ENCODE results near the gene LRPPRC.
"Not testable (repeated sequence)": the region's sequence is repeated elsewhere in the genome, so short reads cannot be mapped to it uniquely, and the experiment has no call there.

LRPPRC gene

GRCh38 chr2:43995733-43996533 is at the start of gene LRPPRC:
LRPPRC (minus strand) TSS chr2:43995989; CDS start chr2:43995947, 42 bp downstream.
- DNase-seq: peak; percentile 97

DNA sequence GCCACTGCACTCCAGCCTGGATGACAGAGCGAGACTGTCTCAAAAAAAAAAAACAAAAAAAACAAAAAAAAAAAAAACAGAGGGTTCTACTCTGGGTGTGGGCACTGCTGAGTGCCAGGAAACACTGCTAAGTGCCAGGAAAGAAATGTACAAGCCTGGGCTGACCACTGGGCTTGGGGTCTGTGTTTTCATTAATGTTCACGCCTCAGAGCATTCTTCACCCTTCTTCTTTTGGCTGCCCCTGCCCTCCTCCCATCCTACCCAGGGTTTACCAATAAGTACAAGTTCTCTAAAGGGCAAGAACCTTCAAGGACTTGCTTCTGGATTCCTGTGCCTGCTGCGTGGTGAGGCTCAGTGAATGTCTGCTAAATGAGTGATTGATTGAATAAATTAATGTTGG is 49.3 kb upstream of the LRPPRC start:
- no peak for DNase-seq

DNA sequence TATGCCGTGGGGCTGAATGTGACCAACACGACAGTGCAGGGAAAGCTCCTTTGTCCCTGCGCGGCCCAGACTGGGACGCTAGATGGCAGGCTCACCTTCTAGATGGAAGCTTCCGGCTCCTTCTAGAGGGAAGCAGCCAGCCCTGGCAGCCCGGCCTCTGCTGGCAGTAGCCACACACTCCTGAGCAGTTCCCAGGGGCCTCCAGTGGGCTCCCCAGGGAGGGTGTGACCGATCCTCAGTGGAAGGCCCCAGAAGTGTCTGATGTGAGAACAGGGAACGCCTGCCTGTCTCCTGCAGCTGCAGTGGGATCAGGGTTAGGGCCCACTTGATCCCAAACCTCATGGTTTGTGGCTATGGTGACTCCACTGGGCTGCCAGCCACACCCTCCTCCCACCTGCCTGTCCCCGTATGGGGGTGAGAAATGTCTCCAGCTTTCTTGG is 48.5 kb upstream of the LRPPRC start:
- DNase-seq: peak; percentile 93

DNA sequence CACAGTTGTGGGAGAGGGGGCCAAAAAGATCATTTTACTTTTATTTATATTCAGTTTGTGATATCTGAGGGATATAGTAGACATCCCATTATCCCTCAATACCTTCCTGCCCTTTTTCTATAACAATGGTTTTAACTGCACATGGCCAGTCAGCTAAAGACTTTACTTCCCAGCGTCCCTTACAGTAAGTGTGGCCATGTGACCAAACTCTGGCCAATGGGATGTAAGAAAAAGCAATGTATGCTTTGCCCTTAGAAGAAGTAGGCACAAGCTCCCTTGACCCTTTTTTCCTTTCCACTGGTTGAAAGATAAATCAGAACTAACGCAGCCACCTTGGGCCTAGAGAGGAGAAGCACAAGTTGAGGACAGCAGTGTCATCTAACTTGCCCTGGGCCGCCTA is 44.6 kb upstream of the LRPPRC start:
- no peak for DNase-seq

DNA sequence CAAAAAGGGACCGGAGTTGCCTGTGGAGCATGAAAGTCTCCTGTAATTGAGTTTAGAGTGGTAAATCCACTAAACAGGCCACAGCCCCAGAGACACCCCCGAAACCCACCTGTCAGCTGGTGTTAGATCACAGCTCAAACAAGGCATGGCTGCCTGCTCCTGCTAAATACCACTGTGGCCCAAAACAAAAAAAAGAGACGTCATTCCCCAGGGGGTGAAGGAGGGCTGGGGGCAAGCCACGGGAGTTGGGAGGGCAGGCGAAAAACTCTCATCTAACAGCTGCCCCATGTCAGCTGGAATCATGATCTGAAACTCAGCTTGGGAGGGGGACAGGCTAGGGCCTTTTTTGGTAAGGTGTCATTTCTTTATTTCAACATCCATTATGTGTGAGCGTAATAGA is 42.5 kb upstream of the LRPPRC start:
- no peak for DNase-seq

- DNase-seq: no peak
Observed at GRCh38 chr2:44037221-44037620, 41.4 kb upstream of the LRPPRC start.

DNA sequence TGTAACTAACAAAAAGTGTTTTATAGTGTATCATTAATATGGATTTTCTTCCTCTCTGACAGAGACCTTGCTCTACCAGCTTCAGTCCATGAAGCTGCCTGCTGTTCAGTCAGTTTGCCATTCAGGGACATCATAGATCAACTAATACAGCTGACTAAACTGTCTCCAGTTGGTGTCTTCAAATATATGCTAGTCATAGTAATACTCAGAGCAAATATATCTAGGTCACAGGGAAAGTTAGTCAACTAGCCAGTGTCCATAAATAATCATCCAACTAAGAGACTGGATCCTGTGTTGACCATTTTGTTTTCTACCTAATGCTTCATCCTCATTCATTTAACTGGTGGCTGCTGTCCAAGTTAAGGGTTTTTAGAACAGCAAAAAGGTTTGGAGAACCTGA is 38.2 kb upstream of the LRPPRC start:
- DNase-seq: no peak

DNA sequence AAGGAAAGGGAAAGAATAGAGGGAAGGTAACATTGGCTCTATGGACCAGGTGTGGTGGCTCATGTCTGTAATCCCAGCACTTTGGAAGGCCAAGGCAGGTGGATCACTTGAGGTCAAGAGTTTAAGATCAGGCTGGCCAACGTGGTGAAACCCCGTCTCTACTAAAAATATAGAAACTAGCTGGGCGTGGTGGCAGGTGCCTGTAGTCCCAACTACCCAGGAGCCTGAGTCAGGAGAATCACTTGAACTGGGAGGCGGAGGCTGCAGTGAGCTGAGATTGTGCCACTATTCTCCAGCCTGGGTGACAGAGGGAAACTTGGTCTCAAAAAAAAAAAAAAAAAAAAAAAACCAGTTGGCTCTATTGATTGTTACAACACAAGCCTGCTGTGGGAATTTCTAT is 31.3 kb upstream of the LRPPRC start:
- not testable (repeated sequence) for DNase-seq

DNA sequence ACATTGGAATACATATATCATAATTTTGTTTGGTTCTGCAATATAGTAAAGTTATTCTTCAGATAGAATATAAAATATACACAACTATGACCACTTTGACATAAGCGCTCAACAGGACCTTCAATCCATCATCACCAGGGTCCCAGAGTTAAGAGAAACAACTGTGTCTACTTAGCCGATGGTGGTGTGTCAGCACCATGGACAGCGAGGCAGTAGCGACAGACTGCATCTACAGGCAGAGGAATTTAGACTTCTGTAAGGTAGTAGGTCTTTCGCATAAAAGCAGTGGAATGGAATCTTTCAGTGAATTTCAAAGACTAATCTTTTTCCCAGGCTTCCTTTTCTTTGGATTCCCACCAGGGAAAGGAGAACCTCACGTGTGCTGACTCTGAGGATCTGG is 20.5 kb upstream of the LRPPRC start:
- peak; percentile 52 for DNase-seq

DNA sequence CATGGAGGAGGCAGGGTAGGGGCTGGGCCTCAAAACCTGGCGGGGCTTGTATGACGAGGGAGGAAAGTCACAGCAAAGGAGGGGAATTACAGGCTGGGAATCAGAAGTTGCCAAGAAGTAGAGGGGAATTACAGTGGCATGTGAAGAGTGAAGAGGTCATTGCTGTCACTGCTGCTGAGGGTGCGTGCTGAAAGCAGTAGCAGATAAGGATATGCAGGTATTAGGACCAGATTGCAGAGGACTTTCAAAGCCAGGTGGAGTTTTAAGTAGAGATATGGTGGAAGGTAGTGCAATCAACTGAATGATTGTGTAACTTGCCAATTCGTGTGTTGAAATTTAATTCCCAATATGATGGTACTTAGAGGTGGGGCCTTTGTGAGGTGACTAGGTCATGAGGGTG is 19.4 kb upstream of the LRPPRC start:
- no peak for DNase-seq

DNA sequence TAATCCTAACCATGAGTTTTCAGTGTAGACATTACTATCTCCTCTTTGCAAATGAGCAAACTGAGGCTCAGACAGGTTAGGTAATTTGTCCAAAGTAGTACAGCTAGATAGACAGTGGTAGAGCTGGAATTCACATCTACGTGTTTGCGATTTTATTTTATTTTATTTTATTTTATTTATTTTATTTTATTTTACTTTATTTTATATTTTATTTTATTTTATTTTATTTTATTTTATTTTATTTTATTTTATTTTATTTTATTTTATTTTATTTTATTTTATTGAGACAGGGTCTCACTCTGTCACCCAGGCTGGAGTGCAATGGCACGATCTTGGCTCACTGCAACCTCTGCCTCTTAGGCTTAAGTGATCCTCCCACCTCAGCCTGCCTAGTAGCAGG is 17.4 kb upstream of the LRPPRC start:
- DNase-seq: not testable (repeated sequence)

DNA sequence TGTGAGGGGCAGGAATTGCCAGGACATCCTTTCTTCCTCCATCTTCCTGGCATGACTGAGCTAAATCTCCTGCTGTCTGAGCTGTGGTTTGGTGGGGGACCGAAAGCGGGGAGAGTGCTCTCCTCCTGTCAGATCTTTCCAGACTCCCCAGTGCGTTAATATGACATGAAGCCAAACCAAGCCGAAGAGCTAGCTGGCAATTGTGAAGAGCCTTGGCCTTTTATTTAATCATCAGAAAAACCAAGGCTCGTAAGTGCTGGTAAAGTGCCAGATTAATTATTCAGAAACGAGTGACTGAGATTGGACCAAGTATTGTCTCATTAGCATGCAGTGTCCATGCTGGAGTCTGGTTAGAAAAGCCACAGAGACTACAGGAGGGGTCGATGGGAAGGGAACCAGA is 14.5 kb upstream of the LRPPRC start:
- DNase-seq: no peak

DNA sequence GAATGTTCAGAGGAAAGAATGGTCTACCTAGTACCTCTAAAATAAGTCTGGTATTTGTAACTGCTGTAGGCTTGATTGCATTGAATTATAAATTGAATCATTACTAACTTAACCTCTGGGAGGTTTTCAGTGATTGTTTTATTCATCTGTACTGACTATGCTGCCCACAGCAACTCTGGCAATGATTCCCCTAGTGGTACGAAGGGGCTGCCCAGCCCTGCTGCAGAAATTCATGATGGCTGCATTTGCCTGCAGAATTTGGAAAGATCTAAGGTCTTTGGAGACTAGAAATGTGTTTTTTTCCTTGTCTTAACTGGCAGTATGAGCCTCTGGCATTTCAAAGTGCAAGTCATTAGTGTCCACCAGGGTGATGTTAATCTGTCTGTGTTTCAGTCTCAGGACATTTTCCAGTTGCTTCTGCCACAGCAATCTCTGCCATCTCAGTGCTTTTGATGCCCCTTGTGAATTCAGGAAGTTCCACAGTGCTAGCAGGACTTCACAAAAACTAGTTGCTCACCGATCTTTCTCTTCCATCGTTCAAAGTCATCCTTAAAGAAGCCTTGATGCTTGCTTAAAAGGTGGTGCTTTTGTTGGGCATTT is 13.4 kb upstream of the LRPPRC start:
- no peak for DNase-seq

GRCh38 chr2:44005846-44006245 is 10.1 kb upstream of the LRPPRC start:
- DNase-seq: no peak

- no peak for DNase-seq
Observed at GRCh38 chr2:44004735-44005602, 9.2 kb upstream of the LRPPRC start.

DNA sequence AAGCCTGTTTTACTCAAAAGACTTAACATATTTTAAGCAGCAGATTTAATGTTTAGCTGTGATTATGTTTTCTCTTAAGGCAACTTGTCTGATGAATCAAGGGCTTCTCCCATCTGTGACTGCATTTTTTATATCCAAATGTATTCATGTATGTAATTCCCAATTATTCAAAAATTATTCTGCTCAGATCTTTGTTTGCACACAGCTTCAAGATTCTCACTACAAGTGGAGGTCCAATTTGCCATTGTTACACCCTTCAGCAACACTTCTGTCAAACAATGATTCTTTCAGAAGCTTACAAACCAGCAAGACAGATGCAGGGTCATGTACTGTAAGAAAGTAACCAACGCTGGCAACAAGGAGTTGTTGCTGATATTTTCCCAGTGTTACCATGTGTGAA is 5.9 kb upstream of the LRPPRC start:
- DNase-seq: no peak

GRCh38 chr2:43998263-43998662 is 2.5 kb upstream of the LRPPRC start:
- no peak for DNase-seq

- DNase-seq: no peak
Observed at GRCh38 chr2:43993437-43993836, 2.4 kb downstream of the LRPPRC start.

DNA sequence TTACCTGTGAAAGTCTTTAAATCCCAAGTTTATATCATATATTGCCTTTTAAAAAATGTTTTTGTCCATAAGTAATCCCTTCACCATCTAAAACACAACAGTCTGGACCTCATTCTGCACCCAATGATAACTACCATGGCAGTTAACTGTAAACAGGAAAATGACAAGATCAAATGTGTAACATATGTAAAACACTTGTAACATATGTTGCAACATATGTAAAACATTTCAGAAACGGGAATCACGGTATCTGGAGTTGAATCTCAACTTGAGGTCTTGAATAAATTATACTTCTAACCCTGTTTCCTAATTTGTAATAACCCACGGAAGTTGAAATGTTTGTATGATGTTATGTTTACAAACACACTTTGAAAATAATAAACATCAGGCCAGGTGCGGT is 6.2 kb downstream of the LRPPRC start:
- DNase-seq: no peak

DNA sequence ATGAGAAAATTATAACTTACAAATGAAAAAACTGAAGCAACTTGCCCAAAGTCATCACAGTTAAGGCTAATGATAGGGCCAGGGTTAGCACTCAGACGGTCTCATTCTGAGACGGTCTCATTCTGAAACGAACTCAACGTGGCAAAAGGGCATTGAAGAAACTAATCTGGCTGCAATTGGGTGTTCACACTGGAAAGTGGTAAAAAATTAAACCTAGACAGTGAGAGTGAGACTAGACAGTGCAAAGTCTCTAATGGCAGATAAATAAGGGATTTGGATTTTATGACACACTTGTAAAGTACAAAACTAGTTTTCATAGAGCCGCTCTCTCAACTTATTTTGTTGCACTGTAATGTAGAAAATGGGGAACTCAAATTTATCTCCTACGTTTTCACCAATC is 9.2 kb downstream of the LRPPRC start:
- no peak for DNase-seq

- DNase-seq: peak; percentile 58
Observed at GRCh38 chr2:43985359-43985758, 10.4 kb downstream of the LRPPRC start.

DNA sequence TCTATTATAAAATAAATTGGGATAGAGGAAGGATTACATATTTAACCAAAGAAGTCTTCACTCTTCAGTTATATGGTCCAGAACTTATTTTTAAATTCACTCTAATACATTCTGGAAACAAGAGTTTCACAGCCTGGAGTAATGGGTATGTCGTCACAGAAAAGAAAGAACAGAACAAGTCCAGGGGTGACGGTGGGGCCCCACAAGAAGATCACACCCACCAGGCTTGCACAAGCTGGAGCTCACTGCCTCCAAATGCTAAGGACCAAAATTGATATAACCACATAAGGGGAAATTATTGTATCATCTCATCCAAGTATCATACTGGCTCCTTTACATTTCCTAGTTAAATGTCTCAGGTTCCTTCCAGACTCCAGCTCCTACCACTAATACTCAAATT is 11.3 kb downstream of the LRPPRC start:
- no peak for DNase-seq

GRCh38 chr2:43980902-43981301 is 14.9 kb downstream of the LRPPRC start:
- no peak for DNase-seq
